HEK293T (cell line): ENCODE measurements around the gene TESK2.
A peak's percentile ranks its signal among the peaks of the same experiment; 100 is the strongest.

Experiments
- ELF4 ChIP-seq: fragments of 450-650 bp; IDR thresholded peaks from 2 replicates; pipeline ENCODE4 v1.6.1; 2017; ENCODE audit warnings: antibody characterized with exemption
- FOXA1 ChIP-seq: fragments of 450-650 bp; IDR thresholded peaks from 2 replicates; pipeline ENCODE4 v1.6.1; 2016; ENCODE audit warnings: mild to moderate bottlenecking
- L3MBTL2 ChIP-seq: fragments of 450-650 bp; conservative IDR thresholded peaks from 2 replicates; pipeline ENCODE4 v1.6.1; 2016; ENCODE audit warnings: mild to moderate bottlenecking
- SP1 ChIP-seq: fragments of 450-650 bp; IDR thresholded peaks from 2 replicates; pipeline ENCODE4 v1.6.1; 2017
- TARDBP ChIP-seq: fragments of 450-650 bp; IDR thresholded peaks from 2 replicates; pipeline ENCODE4 v1.6.1; 2016

DNA sequence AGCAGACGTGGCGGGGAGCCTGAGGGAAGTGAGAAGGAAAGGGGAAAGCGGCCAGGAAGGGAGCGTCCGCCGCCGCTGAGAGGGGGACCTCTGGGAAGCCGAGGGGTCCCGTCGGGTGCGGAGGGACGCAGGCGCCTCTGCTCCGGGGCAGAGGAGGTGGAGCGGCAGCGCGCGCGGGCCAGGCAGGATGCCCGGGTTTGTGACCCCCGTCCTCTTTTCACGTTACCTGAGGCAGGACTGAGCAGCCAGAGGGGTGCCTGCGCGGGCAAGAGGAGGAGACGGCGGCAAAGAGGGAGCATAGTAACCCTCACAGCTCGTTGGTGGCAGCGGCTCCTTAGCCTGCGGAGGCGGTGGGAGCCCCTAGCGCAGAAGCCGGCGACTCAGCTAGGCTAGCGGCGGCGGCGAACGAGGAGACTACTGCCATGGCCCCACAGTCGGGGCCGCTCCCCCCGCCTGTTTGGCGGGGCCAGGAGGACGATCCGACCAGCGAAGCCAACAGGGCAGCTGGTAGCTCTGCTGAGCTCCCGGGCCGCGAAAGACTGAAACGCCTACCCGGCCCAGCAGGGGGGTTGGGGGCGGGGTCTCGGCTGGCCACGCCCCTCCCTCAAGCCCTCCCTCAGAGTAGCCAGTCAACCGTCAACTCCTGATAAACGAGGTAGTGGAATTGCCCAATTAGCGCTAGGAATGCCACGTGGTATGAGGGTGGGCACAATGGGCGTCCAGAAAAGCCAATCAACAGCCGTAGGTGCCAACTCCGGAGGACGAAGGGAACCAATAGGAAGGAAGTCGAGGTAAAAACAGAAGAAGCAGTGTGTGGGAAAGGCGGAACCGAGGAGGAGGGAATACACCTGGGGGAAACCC lies at the start of gene TESK2:
- peak; percentile 98 for TF ChIP-seq L3MBTL2
- no peak for TF ChIP-seq FOXA1
- TF ChIP-seq ELF4: no peak
- no peak for TF ChIP-seq TARDBP
- TF ChIP-seq SP1: peak; percentile 91
